ENCODE data around the gene IGSF23. TPM values are rescaled to one million over a fixed set of nuclear protein-coding genes. Genes with fewer than 3 reads are reported as not detected.

Gene IGSF23
- total and polyA plus RNA-seq, 2 of the 4 experiments (the other 2 are of a cell fraction), result 0.27 TPM; not detected in 1

DNA sequence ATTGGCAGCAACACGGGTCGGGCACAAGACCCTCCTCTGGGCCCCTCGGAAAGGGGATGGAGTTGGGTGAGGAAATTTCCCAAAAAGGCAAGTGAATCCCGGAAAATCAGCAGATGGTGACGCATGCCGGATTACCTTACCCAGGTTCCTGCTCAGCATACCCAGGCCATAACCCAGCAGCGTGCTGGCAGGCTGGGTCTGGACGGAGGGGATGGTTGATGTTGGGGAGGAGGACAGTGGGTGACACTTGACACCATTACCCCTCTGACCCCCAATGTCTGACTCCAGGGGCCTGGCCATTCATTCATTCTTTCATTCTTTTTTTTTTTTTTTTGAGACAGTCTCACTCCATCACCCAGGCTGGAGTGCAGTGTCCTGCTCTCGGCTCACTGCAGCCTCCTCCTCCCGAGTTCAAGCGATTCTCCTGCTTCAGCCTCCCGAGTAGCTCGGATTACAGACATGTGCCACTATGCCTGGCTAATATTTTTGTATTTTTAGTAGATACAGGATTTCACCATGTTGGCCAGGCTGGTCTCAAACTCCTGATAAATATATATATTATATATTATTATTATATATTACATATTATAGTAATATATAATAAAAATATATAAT lies 31.1 kb downstream of the IGSF23 start (continued):
- no peak for TF ChIP-seq MAZ (IDR thresholded peaks at IDR 0.05; ENCODE audit: borderline replicate concordance, low read depth, low read length)

DNA sequence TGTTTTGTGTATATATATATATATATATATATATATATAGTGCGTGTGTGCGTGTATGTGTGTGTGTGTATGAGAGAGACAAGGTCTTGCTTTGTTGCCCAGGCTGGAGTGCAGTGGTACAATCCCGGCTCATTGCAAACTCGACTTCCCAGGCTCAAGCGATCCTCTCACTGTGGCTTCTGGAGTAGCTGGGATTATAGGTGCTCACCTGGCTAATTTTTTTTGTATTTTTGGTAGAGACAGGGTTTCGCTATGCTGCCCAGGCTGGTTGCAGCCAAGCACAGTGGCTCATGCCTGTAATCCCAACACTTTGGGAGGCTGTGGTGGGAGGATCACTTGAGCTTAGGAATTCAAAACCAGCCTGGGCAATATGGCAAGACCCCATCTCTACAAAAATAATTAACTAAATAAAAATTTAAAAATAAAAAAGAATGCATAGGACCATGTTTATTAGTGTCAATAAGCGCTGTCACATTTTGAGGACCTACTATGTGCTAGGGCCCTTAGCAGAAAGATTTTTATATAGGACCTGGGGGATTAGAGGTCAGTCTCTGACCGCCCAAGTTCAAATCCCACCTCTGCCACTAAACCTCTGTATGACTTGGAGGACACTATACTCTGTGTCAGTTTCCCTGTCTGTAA lies 32.2 kb downstream of the IGSF23 start:
- no peak overlapping the region for H2BK15ac ChIP-seq (ENCODE audit: low read depth, low read length)
- no CpG with 5 or more reads among the region's 8 CpGs for WGBS, 2 experiments (ENCODE audit: extremely low coverage in 2 of 2, insufficient read length in 1 of 2)
- H3K27ac ChIP-seq (ENCODE audit: insufficient read depth, low read length), result 0 out of 2 replicates have a peak overlapping the region, but pooled peaks have one; percentile 49
- TF ChIP-seq MAFK (IDR thresholded peaks at IDR 0.05; ENCODE audit: low read depth, low read length) (no peak), RFX5 (IDR thresholded peaks at IDR 0.05; ENCODE audit: low read depth, low read length) (no peak), FOS (IDR thresholded peaks at IDR 0.05; ENCODE audit: low read depth, low read length) (no peak), RAD21 (IDR thresholded peaks at IDR 0.05; ENCODE audit: low read length) (no peak), MAZ (IDR thresholded peaks at IDR 0.05; ENCODE audit: borderline replicate concordance, low read depth, low read length) (no peak)
- peaks cover 34% of the 10 kb centered on the region for H3K36me3 ChIP-seq (ENCODE audit: control insufficient read depth, insufficient read depth, low read length)
- no peak overlapping the region; a peak in 1 of 4 replicates for H4K8ac ChIP-seq (ENCODE audit: low read depth in 2 of 2, low read length in 2 of 2)
- ChIA-PET CTCF (interaction anchor here (1.7 kb wide), 1 partner anchor 75 kb away, joined by 6 read pairs; no protein-coding TSS in a partner anchor), POLR2A (ENCODE audit: unreplicated experiment) (no interaction called here)
- peaks cover 42 to 69% of the 10 kb centered on the region in 2 experiments for H3K79me1 ChIP-seq (ENCODE audit: low read depth in 1 of 2, low read length in 2 of 2)
- dilution Hi-C loops (cut with HindIII; ENCODE audit: low sequenced_read_pairs, unreplicated experiment) (no loop called here), in situ Hi-C loops (cut with MboI; ENCODE audit: low sequenced_read_pairs) (no loop called here), intact Hi-C loops (cut with micrococcal nuclease) (loop anchor here (2.0 kb wide), 1 partner anchor 57 kb away; no protein-coding TSS in a partner anchor)
- H2BK5ac ChIP-seq (ENCODE audit: low read depth, low read length, poor library complexity, severe bottlenecking), result no peak overlapping the region
- no TSS peak for BruUV-seq (replicated peaks)
- no peak overlapping the region for H2BK20ac ChIP-seq (ENCODE audit: low read depth, low read length)
- no peak overlapping the region for H4K91ac ChIP-seq (ENCODE audit: insufficient read depth, low read depth, low read length)
- H3K56ac ChIP-seq (ENCODE audit: extremely low read depth, insufficient read depth, low read length), result no peak overlapping the region
- peak overlapping the region; percentile 24; the same call in 1 of the 2 replicates for H3K23ac ChIP-seq (ENCODE audit: low read depth, low read length)
- peaks cover 53% of the 10 kb centered on the region for H4K20me1 ChIP-seq (ENCODE audit: insufficient read depth, low read length)
- peak overlapping the region; percentile 71; the same call in 1 of the 2 replicates for H2AK5ac ChIP-seq (ENCODE audit: low read depth, low read length)
- peak overlapping the region; percentile 87 for H3K4me2 ChIP-seq (ENCODE audit: low read depth, low read length)
- no peak overlapping the region for H4K5ac ChIP-seq (ENCODE audit: low read depth, low read length)
- H3K9me1 ChIP-seq (ENCODE audit: insufficient read depth, low read length), result peaks cover 37% of the 10 kb centered on the region
- no peak overlapping the region for H3K9ac ChIP-seq (ENCODE audit: low read depth, low read length)
- DNase-seq, result no peak
- no peaks in the 10 kb centered on the region for H3K9me3 ChIP-seq (ENCODE audit: control insufficient read depth, insufficient read depth, low read length)
- peaks cover 16% of the 10 kb centered on the region for H3K4me1 ChIP-seq (ENCODE audit: control insufficient read depth, insufficient read depth, low read length)
- H2BK120ac ChIP-seq (ENCODE audit: low read depth, low read length), result no peak overlapping the region
- peak overlapping the region; percentile 68; the same call in 1 of the 2 replicates for H3K14ac ChIP-seq (replicated peaks; ENCODE audit: low read depth, low read length)
- no peak for ATAC-seq (ENCODE audit: low read depth)
- no peak overlapping the region for H3K18ac ChIP-seq (ENCODE audit: low read depth, low read length)
- H3K27me3 ChIP-seq (ENCODE audit: control insufficient read depth, insufficient read depth, low read length), result no peaks in the 10 kb centered on the region
- H2AFZ ChIP-seq (replicated peaks; ENCODE audit: low read length, poor library complexity), result no peak overlapping the region
- no peak overlapping the region for H2AK9ac ChIP-seq (replicated peaks; ENCODE audit: low read depth, low read length, poor library complexity)
- peak overlapping the region; percentile 35 for H3K4me3 ChIP-seq (ENCODE audit: insufficient read depth, low read depth, low read length)
- peak overlapping the region; percentile 64 for H3K4ac ChIP-seq (ENCODE audit: low read depth, low read length)

Measured in IMR-90 (cell line).